ENCODE results near the gene NEDD9.

The NEDD9 gene

GRCh38 chr6:11232193-11232769 is at the start of gene NEDD9:
NEDD9 (minus strand) TSS chr6:11232668; CDS start chr6:11232515, 153 bp downstream.
- DNase-seq = peak; percentile 95

GRCh38 chr6:11282245-11282644 is 49.8 kb upstream of the NEDD9 start:
- no peak for DNase-seq

GRCh38 chr6:11280394-11280793 is 47.9 kb upstream of the NEDD9 start:
- no peak for DNase-seq

GRCh38 chr6:11279284-11279689 is 46.8 kb upstream of the NEDD9 start:
- DNase-seq = no peak

GRCh38 chr6:11278207-11278559 is 45.7 kb upstream of the NEDD9 start:
- DNase-seq = no peak

- DNase-seq = no peak
Observed at GRCh38 chr6:11277275-11278206, 45.1 kb upstream of the NEDD9 start.

- no peak for DNase-seq
Observed at GRCh38 chr6:11276911-11277274, 44.4 kb upstream of the NEDD9 start.

GRCh38 chr6:11276228-11276627 is 43.8 kb upstream of the NEDD9 start:
- DNase-seq = no peak

GRCh38 chr6:11275598-11275997 is 43.1 kb upstream of the NEDD9 start:
- DNase-seq = no peak

- no peak for DNase-seq
Observed at GRCh38 chr6:11273406-11274065, 41.1 kb upstream of the NEDD9 start.

- DNase-seq = no peak
Observed at GRCh38 chr6:11272491-11273192, 40.2 kb upstream of the NEDD9 start.

GRCh38 chr6:11271228-11272020 is 39.0 kb upstream of the NEDD9 start:
- no peak for DNase-seq

GRCh38 chr6:11270030-11271027 is 37.9 kb upstream of the NEDD9 start:
- no peak for DNase-seq

GRCh38 chr6:11268978-11269377 is 36.5 kb upstream of the NEDD9 start:
- no peak for DNase-seq

GRCh38 chr6:11266926-11267325 is 34.5 kb upstream of the NEDD9 start:
- DNase-seq = no peak

GRCh38 chr6:11265932-11266331 is 33.5 kb upstream of the NEDD9 start:
- no peak for DNase-seq

- no peak for DNase-seq
Observed at GRCh38 chr6:11264100-11264499, 31.6 kb upstream of the NEDD9 start.

GRCh38 chr6:11263291-11263775 is 30.9 kb upstream of the NEDD9 start:
- DNase-seq = no peak

GRCh38 chr6:11262242-11262641 is 29.8 kb upstream of the NEDD9 start:
- no peak for DNase-seq

GRCh38 chr6:11260249-11261038 is 28.0 kb upstream of the NEDD9 start:
- no peak for DNase-seq

Measured in activated naive CD4-positive, alpha-beta T cell treated with anti-CD3 and anti-CD28 coated beads, Interleukin-2, amount 50 U/mL, for 16 hours (primary cell).